Measurements from ENCODE around the gene CASP10.

- TF ChIP-seq EZH2 (IDR thresholded peaks at IDR 0.05; ENCODE audit: insufficient read depth, poor library complexity, severe bottlenecking), result no peak
- TF ChIP-seq EZH2phosphoT487 (IDR thresholded peaks at IDR 0.05; ENCODE audit: insufficient read depth, low read depth), result no peak
These were observed 61.9 kb downstream of the CASP10 start for GRCh38 chr2:201244829-201245228.

Data from GM23248 (cell line).